CD4-positive, alpha-beta T cell treated with Interleukin-12 subunit alpha and Interleukin-12 subunit beta, for 1 hour (primary cell): Measurements from ENCODE around the gene HSD3B7.

Source experiments
- DNase-seq: peaks from one replicate; pipeline ENCODE4 v3.0.0-alpha.2; 2020

The HSD3B7 gene

DNA sequence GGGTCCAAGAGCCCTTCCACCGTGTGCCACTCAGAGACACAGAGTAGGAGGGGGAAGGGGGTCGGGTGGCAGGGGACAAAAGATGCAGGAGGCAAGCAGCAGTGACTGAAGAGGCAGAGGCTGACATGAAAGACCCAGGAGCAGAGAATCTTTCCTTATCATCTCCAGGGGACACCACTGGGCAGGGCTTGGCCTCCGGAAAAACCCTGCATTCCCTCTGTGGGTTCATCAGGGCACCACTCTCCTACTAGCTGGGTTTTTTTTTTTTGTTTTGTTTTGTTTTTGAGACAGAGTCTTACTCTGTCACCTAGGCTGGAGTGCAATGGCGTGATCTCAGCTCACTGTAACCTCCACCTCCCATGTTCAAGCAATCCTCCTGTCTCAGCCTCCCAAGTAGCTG lies 46.3 kb downstream of the HSD3B7 start:
- DNase-seq, result no peak

DNA sequence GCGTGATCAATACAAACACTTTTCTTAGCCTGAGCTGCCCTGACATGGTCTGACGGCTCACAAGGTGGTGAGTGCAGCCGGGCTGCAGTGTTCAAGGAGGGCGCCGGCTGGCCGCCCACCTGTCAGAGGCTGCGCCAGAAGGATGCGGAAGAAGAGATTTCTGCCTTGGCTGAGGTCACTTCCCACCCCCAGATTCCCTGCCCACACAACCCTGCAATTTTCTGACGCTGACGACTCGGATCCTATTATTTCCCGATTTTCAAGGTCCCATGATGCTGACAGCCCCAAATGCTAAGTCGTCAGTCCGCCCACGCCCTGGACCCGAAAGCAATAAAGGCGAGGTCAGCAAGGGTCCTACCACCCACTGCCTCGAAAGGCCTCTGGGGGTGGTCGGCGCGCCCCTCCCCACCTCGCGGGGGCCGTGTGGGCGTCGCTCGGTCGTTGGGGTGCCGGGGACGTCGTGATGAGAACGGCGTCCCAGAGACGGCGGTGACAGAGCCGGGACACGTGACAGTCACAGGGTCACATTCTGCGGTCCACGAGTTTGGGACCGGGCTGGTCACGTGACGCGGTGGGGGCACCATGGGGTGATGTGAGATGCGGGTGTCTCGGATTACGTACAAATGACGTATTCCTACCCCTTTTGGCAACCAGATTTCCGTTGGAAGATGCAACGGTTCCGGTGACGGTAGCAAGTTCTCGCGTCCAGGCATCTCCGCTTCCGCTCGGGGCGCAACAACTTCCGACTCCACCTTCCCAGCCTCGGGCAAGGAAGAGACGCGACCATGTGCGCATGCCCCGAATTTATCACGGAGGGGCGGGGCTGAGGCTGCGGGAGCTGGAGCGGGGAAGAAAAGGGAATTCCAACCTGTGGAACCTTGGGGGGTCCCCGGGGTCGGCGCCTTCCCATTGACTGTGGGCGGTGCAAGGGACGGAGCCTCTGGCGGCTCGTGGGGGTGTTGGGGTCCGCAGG lies 48.0 kb downstream of the HSD3B7 start, which contains the start of gene STX4:
Gene STX4 (plus strand): TSS at position 823 of the 973 bp plus-strand sequence. CDS start 248 bp downstream, outside the sequence.
- DNase-seq, result peak; percentile 99

DNA sequence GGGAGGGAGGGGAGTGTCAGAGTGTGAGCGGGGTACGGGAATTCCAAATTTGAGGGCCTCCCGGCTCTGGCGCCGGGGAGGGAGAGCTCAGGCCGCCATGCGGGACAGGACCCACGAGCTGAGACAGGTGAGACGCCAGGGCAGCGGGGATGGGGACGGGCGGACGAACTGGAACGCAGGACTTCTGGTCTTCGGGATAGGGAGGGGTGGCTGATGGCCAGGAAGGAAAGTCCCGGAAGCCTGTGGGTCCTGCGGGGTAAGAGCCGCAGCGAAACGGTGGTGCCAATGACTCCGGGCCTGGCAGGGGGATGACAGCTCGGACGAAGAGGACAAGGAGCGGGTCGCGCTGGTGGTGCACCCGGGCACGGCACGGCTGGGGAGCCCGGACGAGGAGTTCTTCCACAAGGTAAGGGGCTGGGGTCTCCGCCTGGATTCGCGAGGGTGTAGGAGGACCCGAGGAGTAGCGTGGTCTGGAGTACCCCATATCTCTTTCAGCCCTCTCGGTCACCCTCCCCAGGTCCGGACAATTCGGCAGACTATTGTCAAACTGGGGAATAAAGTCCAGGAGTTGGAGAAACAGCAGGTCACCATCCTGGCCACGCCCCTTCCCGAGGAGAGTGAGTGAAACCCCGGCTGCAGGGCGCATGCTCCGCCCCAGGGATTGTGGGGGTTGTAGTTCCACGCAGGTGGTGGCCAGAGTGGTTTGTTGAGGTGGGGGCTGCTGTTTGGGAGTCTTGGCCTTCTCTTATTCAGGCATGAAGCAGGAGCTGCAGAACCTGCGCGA lies 48.9 kb downstream of the HSD3B7 start:
- peak; percentile 87 for DNase-seq

DNA sequence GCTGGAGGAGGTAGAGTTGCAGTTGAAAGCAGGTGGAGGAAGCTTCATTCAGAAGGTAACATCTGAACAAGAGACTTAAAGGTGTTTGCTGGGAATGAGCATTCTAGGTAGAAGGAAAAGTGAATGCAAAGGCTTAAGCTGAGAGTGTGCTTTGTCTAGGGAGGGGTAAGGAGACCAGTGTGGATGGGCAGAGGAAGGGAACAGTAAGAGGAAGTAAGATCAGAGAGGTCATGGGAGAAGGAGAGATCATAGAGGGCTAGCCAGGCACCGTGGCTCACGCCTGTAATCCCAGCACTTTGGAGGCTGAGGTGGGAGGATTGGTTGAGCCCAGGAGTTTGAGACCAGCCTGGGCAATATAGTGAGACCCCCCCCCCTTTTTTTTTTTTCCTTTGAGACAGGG lies 51.7 kb downstream of the HSD3B7 start:
- no peak for DNase-seq
